AG08395 (cell line): ENCODE data around the gene CD52.
"Not testable (repeated sequence)": the region's sequence is repeated elsewhere in the genome, so short reads cannot be mapped to it uniquely, and the experiment has no call there.

ENCODE experiments used
- DNase-seq: peaks from one replicate; pipeline ENCODE4 v3.0.0; 2012; ENCODE audit warnings: mixed read lengths, low spot score

CD52 gene

DNA sequence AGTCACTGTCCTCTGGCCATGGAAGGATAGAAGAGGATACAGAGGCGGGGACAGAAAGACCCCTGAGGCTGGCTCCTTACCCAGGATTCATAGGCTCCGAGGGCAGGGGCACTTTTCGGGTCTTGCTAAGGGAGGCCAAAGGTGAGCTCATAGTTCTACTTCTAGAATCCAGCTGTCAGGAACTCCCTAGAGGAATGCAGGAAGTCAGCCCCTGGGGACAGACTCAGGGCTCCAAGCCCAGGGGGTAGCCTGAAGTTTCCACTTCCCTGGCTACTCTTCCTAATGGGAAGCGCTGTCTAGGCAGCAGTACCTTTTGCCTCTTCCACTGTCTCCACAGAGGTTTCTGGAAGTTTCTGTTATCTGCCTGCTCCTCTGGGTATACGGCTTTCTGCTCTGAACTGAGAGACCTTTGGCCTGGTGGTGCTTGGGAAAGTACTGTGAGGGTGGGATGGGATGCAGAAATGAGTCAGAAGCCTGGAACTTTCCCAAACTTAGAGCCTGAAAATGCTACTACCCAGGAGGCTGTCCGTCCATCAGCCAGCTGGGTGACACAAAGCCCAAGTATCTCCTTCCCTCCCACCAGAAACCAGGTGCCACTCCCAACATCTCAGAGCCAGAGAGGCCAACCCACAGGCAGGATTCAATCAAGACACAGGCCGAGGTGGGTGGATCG, 14.9 kb upstream of the CD52 start:
- peak; percentile 69 for DNase-seq

DNA sequence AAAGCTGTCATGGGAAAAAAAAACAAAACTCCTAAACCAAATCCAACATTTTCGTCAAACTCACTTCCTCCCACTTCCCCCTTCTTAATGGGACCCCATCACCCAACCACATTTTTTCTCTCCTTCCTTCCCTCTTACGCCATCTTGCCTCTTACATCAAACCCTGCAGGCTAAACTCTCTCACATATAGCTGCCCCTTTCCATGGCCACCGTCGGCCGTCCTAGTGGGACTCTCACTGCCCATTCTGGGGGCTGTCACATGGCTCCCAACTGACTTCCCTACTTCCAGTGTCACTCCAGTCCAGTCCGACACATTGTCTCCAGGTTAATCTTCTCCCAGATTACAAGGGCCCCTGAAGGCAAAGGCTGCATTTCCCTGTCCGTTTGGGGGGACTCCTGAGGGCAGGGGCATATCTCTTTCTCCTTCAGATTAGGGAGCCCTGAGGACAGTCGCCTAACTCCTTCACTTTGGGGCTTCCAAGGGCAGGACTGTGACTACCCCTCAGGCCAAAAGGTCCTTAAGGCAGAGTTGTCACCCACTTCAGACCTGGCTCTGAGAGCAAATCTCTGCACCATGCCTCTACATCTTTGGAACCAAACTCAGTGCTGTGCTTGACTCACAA, 12.0 kb upstream of the CD52 start:
- no peak for DNase-seq

DNA sequence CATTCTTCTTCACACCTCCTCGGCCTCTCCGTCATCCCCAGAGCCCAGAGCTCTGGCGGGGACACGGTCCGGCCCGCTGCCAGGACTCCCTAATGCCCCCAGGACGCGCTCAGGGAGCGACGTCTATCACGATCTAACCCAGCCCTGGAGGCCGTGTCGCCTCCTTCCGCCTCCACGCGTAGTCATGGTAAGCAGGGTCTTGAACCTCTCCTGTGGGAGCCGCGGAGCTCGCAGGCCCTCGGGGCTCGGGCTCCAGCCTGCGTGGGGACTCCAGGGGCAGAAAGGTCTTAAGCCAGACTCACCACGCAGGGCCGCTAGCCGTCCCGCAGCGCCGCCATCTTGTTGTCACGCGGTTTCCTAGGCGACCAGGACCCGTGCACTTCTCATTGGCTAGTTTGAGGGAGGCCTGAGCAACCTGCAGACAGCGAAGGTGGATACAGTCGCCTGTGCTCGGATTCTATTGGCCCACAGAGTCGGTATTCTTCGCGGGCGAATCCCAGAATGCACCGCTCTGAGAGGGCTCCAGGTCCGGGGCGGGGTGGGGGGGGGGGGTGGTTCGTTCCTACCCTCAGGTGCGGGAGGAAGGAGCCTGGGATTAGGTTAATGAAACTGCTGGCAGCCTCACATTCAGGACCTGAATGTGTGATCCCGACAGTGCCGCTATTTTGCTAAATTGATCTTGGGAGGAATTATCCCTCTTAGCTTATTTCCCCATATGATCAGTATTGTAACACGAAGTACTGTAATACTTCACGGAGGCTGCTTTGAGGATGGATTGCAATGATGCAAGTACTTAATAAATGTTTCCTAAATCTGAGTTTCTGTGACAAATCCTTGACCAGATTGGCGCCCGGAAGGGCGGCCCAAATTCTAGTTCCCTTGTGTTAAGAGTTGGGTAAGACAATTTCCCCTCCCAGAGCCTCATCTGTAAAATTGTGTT, 11.2 kb upstream of the CD52 start, which contains the start of gene UBXN11:
Gene UBXN11 (minus strand): TSS at position 347 of the 940 bp plus-strand sequence. CDS start 3,753 bp downstream, outside the sequence.
- peak; percentile 99 for DNase-seq

DNA sequence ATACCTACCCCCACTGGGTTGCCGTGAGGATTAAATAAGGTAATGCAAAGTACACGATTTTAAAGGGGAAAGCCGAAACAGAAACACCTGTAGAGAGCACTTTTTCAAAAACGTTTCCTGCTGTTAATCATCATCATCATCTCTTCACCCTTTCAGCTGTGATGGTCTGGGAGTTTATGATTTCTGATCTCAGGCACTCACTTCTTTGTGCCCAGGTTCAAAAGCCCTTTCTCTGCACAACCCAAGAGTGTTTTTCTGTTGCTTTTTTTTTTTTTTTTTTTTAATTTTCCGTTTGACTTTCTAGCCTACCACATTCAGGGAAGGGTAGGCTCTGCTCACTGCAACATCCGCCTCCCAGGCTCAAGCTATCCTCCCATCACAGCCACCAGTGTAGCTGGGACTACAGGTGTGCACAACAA, 10.4 kb upstream of the CD52 start:
- DNase-seq, result no peak

DNA sequence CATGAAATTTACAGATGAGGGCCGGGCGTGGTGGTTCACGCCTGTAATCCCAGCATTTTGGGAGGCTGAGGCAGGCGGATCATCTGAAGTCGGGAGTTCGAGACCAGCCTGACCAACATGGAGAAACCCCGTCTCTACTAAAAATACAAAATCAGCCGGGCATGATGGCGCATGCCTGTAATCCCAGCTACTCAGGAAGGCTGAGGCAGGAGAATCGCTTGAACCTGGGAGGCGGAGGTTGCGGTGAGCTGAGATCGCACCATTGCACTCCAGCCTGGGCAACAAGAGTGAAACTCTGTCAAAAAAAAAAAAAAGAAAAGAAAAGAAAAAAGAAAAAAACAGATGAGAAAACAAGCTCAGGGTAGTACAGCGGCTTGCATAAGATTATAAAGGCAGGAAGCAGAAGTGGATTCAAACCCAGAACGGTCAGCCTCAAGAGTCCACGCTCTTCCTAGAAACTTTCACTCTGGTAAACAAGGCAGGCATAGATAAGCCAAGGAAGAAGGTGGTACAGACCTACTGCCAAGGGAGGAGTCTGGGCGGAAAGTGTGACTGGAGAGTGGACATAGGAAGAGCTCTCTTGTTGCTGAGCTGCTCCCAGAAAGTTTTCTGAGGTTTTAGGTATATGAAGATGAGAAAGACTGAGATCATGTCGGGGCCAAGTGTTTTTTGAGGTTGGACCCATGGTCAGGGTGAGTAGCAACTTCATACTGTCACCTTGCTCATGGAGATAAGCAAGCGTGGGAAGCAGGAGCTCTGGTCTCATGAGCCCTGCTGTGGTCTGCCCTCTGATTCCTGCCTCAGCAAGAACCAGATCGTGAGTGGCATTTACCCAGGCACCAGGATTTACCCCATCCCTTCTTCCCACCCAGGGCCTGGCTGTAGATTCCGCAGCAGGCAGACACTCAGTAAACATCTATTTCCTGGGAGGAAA, 9.5 kb upstream of the CD52 start:
- not testable (repeated sequence) for DNase-seq

DNA sequence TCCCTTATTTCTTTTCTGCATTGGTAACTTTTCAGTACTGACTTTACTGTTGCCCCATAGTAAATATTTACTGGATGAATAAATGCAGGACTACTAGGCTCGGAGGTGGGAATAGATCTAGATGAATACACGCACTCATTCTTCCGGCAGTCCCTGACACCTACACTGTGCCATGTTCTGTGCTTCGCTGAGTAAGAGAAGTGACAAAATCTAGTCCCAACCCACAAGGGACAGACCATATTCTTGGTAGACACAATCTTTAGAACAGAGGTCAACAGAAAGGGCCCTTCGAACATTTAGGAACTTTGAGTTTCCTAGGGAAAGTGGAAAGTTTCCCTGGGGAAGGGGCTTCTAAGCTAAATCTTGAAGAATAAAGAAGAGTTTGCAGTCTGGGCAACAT, 3.3 kb upstream of the CD52 start:
- DNase-seq, result no peak

DNA sequence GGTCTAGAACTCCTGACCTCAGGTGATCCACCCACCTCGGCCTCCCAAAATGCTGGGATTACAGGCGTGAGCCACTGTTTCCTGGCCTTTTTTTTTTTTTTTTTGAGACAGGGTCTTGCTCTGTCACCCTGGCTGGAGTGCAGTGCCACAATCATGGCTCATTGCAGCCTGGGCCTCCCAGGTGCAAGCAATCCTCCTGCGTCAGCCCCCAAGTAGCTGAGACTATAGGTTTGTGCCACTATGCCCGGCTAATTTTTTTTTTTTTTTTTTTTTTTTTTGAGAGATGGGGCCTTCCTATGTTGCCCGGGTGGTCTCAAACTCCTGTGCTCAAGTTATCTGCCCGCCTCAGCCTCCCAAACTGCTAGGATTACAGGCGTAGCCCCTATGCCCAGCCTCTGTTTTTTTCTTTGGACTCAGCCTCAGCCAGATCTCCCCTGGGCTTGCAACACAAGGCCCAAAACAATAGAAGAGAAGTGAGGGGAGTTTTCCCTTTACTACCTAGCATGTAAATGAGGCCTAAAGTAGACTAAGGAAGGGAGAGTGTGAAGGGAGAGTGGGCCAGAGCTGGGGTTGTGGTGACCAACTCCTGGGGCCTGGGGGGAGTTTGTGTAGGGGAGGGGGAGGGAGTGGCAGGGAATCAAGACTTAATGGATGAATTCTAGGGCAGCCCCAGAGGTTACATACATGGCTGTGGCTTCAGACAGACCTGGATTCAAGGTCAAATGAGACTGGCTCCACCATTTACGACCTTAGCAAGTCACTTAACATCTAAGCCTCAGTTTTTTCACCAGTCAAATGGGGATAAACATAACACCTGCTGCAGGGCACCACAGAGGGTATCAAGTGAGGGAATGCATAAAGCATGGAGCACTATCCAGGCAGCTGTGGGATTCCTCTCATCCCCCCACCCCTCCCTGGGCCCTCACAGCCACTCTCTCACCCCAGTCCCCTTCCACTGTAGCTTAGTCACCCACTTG, 1.6 kb upstream of the CD52 start:
- no peak for DNase-seq

DNA sequence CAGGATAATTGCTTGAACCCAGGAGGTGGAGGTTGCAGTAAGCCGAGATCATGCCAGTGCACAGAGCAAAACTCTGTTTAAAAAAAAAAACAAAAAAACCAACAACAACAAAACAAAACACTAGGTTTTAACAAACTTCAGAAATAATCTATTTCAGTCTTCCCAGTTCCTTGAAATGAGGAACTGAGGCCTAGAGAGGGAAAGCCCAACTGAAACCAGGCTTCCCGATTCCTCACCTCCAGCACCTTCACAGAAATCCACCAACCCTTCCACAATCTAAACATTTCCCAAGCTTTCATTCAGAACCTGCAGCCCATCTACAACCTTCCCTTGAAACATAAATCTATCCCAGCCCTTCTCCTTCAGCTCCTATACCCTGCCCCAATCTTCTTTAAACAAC, 612 bp upstream of the CD52 start:
- no peak for DNase-seq

DNA sequence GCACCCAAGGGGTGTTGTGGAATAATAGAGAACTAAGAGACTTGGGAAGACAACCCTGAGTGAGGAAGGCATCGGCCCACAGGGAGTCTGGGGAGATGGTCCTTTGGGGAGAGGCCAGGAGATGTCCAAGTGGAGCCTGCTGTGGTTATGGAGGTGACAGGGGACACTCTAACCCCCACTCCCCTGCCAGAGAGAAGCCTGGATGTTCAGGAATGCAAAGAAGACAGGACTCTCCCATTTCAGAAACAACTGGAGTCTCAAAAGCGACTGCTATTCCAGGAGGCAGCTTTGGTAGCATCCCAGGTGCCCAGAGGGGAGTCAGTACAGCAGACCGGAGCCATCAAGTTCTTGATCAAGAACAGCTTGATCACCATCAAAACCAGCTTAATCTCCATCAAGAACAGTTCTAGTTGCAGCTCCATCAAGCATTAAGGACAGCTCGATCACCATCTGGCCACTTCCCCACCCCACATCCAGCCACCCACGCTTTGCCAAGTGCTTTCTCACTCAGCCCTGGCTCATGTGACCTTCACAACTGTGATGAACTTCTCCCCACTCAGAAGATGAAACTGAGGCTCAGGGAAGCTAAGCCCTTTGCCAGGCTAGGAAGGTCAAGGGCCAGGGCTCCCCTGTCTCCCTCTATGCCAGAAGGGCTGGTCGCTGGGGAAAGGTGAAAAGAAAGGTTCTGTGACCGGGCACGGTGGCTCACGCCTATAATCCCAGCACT, 743 bp downstream of the CD52 start:
- no peak for DNase-seq

DNA sequence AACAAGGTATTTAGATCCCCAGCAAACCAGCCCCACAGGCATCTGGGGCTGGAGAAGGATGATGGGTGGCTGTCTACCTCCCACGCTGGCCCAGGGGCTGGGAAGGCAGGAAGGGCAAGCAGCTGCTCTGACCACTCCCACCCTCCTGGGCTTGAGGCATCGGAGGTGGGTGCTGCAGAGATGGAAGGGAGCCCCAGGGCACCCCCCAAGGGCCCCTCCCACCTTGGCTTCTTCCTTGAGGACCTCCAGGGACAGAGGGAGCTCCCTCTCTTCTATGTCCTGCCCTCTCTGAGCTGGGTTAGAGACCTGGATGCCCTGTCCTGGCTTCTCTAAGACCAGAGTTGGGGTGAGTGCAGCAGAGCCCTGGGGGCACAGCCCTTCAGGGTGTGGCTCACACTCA, 3.1 kb downstream of the CD52 start:
- DNase-seq, result no peak

DNA sequence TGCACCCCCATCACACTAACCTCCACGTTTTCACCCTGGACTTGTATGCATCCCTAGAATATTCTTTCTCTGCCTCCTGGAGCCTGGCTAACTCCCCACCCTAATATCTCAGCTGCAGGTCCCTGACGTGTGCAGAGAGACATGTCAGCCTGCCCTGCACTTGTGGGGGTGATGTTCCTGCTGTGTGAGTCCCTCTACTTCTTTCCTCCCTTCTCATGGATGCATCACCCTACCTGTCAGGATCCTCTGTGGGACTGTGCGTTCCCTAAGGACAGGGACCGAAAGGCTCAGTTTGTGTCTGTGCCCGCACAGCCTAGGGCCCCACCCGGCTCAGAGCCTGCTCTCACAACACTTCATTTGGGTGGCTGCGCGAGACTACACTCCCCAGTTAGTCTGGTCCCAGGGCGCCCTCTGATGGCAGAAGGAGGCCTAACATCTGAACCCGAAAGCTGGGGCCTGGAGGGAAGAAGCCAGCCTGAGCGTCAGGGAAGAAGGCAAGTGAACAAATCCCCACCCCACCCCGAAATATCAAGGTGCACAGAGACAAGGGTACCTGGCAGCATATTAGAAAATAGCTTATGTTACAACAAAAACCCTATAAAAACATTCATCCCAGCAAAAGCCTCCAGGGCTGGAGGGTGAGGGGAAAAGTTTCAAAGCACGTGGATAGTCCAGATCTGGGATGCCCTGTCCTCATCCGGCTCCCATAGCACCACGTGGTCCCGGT, 3.7 kb downstream of the CD52 start:
- peak; percentile 93 for DNase-seq

DNA sequence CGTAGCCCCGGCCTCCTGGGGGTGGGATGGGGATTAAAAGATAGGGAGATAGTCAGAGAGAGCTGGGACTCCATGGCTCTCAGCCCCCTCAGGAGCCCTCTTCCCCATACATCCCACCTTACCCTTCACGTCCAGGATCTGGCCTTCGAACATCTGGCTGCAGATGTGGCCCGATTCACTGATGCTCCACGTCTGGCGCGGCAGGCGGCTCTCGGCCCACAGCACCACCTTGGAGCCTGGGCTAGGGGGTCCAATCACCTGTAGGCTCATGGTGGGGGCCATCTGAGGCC, 4.2 kb downstream of the CD52 start:
- no peak for DNase-seq

DNA sequence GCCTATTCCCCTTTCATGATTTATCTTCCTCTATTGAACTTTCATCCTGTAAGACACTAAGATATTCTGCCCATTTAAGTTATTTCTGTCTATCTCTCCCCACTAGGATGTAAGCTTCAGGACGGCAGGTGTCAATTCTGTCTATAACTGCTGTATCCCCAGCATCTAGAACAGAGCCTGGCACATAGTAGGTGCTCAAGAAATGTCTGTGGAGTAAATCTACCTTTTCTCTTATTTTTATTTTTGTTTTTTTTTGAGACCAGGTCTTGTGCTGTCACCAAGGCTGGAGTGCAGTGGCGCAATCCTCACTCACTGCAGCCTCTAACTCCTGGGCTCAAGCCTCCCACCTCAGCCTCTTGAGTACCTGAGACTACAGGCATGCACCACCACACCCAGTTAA, 5.6 kb downstream of the CD52 start:
- no peak for DNase-seq

DNA sequence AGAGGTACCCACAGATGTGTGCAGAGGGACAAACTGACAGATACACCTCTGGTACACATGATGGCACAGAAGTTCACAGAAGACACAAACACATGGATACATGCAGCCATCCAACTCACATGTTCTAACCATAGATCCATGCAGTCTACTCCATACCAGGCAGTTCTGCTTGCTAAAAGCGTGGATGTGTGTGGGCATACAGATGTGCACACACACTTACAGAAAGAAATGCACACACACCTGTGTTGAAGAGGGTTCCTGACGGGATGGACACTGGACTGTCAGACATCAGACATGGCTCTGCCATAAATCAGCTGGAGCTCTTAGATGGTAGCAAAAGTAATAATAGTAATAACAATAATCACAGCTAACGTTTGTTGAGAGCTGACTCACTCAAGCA, 6.8 kb downstream of the CD52 start:
- no peak for DNase-seq

DNA sequence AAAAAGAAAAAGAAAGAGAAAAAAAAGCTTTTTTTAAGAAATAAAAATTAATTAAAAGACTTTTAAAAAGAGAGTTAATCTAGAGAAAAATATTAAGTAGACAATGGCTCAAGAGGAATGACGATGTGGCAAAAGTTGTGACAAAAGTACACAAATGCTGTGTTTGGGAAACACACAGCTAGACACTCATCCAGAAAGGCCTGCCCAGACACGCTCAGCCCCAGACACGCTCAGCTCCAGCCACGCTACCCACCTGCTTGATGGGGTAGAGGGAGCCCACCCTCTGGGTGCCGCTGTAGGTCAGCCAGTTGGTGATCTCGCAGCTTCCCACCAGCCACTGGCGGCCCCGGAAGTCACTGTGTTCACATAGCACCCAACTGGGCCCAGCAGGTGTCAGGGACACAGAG, 10.2 kb downstream of the CD52 start:
- no peak for DNase-seq

DNA sequence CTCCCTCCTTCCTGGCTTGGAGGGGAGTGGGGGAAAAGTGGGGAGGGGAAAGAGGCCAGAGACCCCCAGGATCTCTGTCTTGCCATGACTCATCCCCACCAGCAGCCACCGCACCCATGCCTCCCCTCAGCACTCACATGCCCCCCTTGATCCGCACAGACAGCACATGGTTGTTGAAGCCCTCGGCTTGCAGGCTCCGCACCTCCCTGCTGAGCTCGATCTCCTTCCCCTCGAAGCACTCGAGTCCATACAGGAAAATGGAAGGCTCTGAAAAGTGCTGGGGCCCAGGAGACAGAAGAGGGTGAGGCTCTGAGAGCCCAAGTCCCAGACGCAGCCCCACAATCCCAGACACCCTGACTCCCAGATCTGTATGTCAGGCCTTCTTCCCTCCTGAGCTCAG, 10.8 kb downstream of the CD52 start:
- DNase-seq, result no peak

DNA sequence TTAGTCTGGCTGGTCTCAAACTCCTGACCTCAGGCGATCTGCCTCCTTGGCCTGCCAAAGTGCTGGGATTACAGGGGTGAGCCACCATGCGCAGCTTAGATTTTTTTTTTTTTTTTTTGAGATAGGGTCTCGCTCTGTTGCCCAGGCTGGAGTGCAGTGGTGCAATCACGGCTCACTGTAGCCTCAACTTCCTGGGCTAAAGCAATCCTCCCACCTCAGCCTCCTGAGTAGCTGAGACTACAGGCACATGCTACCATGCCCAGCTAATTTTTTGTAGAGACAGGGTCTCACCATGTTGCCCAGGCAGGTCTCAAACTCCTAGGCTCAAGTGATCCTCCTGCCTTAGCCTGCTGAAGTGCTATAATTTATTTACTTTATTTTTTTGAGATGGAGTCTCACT, 11.6 kb downstream of the CD52 start:
- DNase-seq, result not testable (repeated sequence)

DNA sequence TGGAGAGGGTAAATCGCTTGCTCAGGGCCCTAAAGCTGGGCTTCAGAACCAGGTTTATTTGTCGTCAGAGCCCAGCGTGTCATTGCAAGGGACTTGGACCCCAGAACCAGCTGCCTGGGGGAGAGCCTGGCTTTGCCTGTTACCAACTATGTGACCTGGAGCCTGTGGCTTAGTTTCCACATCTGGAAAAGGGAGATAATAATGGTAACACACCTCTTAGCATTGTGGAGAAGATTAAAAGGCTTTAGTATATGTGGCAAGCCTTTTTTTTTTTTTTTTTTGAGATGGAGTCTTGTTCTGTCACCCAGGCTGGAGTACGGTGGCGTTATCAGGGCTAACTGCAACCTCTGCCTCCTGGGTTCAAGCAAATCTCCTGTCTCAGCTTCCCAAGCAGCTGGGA, 12.5 kb downstream of the CD52 start:
- no peak for DNase-seq

DNA sequence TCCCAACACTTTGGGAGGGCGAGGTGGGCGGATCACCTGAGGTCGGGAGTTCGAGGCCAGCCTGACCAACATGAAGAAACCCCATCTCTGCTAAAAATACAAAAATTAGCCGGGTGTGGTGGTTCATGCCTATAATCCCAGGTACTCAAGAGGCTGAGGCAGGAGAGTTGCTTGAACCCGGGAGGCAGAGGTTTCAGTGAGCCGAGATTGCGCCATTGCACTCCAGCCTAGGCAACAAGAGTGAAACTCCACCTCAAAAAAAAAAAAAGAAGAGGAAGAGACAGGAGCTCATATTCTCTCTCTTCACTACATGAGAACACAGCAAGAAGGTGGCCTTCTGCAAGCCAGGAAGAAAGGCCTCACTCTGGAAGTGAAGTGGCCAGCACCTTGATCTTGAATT, 15.6 kb downstream of the CD52 start:
- DNase-seq, result not testable (repeated sequence)
